Fibroblast of skin of left quadriceps (primary cell): ENCODE data around the gene HDAC8.

ENCODE experiments used
- DNase-seq, 2 experiments: peaks; one replicate each; pipeline ENCODE4 v3.0.0-alpha.2; 2013; ENCODE audit warnings: low read depth in 2 of 2

HDAC8 gene

DNA sequence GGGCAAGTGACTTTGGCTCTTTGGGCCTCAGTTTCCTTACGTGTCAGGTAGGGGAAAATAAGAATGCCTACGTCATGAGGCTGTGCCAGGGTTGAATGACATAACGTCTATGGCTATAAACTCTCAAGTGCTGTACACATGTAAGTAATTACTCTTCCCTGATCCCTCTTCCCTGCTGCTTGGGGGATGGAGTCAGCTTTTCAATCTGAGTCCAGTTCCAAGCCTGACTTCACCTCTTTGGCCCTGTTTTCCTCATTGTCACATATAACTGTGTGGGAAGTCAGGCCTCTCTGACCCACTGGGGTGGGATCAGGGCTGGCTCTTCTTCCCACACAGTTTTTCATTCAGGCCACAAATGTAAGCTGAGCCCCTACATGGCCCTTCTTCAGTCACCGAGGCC, 255.5 kb downstream of the HDAC8 start:
- no peak for DNase-seq

- no peak for DNase-seq
Measured at GRCh38 chrX:72316408-72317110, 256.1 kb downstream of the HDAC8 start.

DNA sequence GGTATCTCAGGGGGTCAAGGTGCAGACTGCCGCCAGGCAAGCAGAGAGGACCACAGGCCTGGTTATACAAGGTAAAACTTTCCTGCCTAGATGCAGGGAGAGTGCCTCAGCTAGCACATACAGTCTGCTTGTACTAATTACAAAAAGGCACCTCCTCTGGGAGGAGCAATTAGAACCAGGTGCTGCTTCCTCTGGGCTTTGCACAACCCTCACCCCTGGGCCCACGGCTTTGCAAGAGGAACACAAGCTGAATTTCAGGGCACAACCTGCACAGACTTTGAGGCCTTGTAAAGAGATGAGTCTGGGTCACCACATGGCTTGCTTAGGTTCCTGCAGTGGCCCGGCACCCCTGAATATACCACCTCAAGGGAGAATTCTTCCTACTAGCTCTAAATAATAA, 257.8 kb downstream of the HDAC8 start:
- DNase-seq: no peak

DNA sequence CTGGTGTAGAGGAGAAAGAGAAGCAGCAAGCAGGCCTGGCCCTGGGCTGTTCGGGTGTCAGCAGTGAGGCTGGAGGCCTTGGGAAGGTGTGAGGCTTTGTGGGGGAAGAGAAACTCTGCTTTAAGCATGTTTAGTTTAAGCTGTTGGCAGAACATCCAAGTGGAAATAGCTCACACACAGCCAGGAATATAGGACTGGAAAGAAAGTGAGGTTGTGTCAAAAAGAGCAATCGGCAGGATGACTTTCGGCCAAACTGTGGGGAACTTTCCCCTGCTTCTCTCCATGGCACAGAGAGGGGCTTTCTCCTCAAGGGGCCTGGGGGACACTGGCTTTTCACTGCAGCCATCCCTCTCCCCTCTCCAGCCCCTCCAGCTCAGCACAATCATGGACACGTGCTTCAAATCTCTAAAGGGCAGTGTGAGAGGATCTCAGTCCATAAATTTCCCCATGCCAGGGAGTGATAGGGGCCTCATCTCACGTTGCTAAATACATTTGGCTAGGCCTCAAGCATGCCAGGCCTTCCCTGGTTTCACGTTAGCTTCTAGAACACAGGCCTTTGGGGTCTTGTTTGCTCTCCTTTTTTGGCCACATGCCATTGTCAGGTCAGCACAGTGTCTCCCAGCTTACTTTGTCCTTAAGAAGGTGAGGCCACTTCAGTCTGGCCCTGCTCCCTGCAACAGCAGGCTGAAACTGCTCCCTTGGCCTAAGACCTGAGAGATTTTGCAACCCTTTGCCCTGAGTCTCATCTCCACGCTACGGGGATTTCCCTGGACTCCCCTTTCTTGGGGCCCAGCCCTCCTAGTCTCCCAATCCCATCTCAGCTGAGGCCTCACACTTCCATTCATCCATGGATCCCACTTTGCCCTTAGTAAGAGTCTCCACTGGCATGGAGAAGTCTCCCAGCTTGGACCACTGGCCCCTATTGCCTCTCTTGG, 258.7 kb downstream of the HDAC8 start:
- no peak for DNase-seq

DNA sequence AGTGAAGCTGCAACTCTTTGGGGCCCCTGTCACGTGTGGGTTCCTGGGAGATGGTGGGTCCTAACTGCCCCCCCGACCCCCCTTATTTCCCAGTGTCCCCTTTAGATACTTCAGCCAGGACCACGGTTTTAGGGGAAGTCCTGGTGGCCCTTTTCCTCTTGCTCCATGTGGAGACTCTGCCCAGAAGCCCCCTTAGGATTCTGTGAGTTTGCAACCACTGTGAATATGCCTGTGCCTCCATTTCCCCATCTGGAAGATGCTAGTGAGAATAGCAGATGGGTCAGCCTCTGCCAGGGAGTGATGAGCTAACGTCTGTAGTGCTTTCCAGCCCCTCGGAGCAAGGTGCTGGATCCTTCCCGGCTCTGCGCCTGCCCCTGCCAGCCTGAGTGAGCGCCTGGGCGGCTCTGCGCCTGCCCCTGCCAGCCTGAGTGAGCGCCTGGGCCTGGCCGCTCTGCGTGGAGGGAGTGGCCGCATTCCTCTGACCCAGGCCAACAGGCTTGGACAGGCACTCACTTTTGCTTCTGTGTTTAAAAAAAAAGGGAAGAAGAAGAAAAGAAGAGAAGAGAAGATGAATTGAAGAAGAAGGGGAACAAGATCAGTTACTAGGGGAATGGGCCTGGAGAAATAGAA, 260.2 kb downstream of the HDAC8 start:
- no peak for DNase-seq

- DNase-seq: no peak
Measured at GRCh38 chrX:72309297-72310071, 263.2 kb downstream of the HDAC8 start.

DNA sequence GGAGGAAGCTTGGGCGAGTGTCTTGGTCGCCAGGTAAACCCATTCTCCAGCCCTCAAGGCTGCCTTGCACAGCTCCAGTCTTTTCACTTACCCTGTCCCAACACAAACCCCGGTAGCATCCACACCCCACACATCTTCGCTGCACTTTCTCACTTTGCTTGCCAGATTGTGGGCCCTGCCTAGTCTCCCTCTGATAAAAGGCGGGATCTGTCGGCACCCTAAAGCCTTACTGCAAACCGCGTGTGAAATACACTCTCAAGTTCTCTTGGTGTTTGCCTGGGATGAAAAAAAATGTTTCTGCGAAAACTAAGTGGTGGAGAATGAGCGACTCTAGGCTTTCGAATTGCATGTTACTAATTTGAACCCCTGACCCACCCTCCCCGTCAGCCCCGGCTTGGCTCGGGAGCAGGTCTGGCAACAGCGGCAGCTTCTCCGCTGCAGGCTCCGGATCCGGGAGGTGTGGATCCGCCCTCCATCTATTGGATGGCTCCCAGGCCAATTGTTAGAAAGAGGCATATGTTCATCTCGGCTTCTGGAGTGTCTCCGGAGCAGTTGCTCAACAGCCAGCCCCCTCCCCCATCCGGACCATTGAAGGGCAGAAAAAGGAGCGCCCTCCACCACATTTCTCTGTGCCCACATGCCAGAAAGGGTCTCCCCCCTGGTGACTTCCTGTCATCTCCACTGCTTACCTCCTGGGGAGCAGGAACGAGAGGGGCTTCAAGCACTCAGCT, 263.9 kb downstream of the HDAC8 start:
- peak; percentile 20 to 31 for DNase-seq

GRCh38 chrX:72308209-72308565, 264.5 kb downstream of the HDAC8 start:
- no peak for DNase-seq

DNA sequence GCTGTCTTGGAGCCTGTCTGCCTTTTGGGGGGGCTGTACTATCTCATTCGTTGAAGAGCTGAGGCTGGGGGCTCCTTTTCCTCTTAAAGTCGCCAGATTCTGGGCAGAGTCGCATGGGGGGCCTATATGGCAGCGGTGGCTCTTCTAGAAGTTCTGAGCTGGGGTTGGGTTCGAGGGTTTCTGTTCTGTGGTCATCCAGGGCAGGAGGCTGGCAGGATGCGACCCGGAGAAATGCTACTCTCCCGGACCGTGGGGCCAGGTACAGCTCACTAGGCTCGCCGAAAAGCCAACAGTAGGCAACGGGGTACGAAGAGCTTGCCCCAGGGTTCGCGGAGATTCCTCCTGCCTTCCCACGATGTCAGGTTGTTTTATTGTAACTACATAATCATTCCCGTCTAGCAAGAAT, 265.0 kb downstream of the HDAC8 start:
- no peak for DNase-seq

GRCh38 chrX:72306851-72307645, 265.6 kb downstream of the HDAC8 start:
- DNase-seq: peak in 1 of 2 experiments; percentile 7

DNA sequence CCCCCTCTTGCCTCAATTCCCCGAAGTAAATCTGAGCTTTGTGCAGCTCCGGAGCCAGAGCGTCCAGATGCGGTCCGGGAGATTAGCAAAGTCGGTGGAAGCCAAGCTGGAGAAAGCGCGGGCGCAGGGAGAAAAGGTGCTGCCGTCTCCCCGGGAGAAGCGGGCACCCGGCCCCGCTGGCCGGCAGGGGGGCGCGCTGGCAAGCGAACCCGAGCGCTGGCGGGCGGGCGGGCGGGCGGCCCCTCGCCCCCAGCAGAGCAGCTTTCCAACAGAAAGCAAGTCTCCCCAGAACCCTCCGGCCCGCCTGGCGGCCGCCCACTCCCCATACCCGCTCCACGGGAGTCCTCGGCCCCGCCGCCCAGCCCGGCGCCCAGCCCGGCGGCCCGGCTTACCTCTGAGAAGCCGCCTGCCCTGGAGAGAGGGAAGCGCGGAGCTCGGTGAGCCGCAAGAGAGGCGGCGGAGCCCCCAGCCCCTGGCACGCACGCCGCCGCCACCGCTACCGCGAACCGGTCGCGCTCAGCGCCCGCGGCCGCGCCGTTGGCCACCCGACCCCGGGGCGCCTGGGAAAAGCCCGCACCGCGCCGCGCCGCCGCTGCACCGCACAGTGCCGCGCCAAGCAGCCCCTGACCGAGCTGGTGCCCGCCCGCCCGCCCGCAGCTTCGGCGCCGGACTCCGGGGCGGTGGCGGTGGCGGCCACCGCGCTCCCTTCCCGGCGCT, 266.4 kb downstream of the HDAC8 start:
- no peak for DNase-seq

- DNase-seq: no peak
Measured at GRCh38 chrX:72305286-72306084, 267.2 kb downstream of the HDAC8 start, which contains the start of gene CITED1. Gene CITED1 (minus strand): TSS chrX:72305914. CDS start chrX:72302869, 3,045 bp downstream.

DNA sequence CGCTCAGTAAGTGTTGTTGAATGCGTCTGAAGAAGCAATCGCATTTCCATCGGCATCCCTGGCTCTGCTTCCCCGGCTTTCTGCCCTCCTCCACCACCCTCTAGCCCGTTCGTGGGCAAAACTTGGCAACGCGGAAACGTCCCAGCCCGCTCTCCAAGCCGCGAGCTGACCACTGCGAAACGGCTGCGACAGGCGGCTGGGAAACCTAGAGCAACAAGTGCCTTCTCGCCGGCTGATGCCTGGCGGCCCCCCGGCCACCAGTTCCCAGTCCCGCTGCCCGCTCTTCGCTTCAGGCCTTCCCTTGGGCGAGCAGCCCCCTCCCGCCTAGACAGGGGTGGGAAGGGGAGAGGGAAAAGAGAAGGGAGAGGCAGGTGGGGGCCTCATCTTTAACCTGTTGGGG, 267.8 kb downstream of the HDAC8 start:
- DNase-seq: no peak

DNA sequence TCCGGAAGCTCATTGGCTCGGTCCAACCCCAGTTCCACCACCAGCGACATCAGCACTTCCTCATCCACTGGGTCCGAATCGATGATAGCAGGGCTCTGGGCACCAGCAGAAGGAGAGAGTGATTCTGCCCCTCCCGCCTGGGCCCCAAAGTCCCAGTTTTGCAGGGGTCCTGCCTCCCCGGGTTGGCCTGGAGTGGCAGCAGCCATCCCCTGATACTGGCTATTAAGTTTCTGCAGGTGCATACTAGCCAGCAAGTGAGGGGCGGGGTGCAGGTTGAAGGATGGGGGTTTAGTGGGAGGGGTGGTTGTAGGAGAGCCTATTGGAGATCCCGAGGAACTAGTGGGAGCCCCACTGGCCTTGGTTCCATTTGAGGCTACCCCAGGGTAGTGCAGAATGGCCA, 270.9 kb downstream of the HDAC8 start:
- no peak for DNase-seq

DNA sequence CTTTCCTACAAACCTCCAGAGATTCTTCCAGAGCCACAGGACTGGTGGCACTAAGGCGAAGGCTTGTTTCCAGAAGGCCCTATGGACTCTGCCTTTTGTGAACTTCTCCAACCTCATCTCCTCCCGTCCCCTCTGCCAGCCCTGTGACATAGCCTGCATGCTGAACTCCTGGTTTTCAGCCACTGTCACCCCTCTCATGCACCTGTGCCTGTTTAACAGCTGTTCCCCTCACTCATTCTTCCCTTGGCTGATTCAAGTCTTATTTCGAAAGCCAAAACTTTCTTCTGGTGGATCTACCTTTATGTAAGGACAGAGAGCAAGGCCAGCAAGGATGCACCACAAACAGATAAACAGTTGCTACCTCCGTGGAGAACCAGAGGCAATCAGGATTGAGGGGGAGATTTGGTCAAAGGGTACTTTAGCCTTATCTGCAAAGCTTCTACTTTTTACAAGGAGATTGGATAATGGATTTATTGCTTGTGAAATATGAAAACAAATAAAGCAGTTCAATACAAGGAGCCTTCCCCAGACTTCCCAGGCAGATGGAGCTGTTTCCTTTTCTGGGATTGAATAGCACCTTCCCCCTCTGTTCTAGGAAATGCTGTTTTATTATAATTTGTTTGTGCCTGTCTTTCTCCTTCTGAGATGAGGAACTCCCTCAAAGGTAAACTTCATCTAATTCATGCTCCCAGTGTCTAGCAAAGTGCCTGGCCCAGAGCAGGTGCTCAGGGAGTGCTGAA, 272.6 kb downstream of the HDAC8 start:
- DNase-seq: no peak

- no peak for DNase-seq
Measured at GRCh38 chrX:72297953-72298730, 274.5 kb downstream of the HDAC8 start.

GRCh38 chrX:72296991-72297390, 275.7 kb downstream of the HDAC8 start:
- peak in 1 of 2 experiments; percentile 20 for DNase-seq
